Activated CD8-positive, alpha-beta memory T cell treated with anti-CD3 and anti-CD28 coated beads, Interleukin-2, amount 10 ng/mL, durations not matched to agents 7 days and 5 days (primary cell): ENCODE data around the gene SLC16A5. TPM values are rescaled to one million over a fixed set of nuclear protein-coding genes. Genes with fewer than 3 reads are reported as not detected.
"Not testable (repeated sequence)": the region's sequence is repeated elsewhere in the genome, so short reads cannot be mapped to it uniquely, and the experiment has no call there.

ENCODE experiments used
- ATAC-seq: fragments of 150-1000 bp; cut with Tn5 transposase; one replicate; pipeline ENCODE4 v1.10.0; 2021; ENCODE audit warnings: moderate library complexity
- CTCF ChIA-PET: fragments of 350-600 bp; sonication (Branson Sonifier 250); formaldehyde crosslinking; loops from one replicate; lab custom pipeline; 2021; ENCODE audit warnings: antibody characterized with exemption; lab: Charles Lee
- DNase-seq: peaks from one replicate; pipeline ENCODE4 v3.0.0-alpha.2; 2020
- H3K27ac Mint-ChIP-seq: one replicate; pipeline ENCODE4 v1.8.0; 2021; ENCODE audit warnings: mild to moderate bottlenecking, mixed read lengths
- H3K27me3 Mint-ChIP-seq: one replicate; pipeline ENCODE4 v1.8.0; 2021; ENCODE audit warnings: mixed read lengths
- H3K36me3 Mint-ChIP-seq: one replicate; pipeline ENCODE4 v1.8.0; 2021; ENCODE audit warnings: mild to moderate bottlenecking, mixed read lengths
- H3K4me1 Mint-ChIP-seq: one replicate; pipeline ENCODE4 v1.8.0; 2021; ENCODE audit warnings: mixed read lengths
- H3K4me3 Mint-ChIP-seq: one replicate; pipeline ENCODE4 v1.8.0; 2021; ENCODE audit warnings: mild to moderate bottlenecking, moderate library complexity, mixed read lengths
- H3K9me3 Mint-ChIP-seq: one replicate; pipeline ENCODE4 v1.8.0; 2022; ENCODE audit warnings: low read depth, mixed read lengths
- total RNA-seq, 2 experiments: library from RNA; stranded (reverse); gene quantifications; one replicate each; pipeline ENCODE4 v1.2.3, GENCODE V29; 2021

The SLC16A5 gene
- total RNA-seq, 2 experiments from 2014 or later, result 2.3 to 3.2 TPM

DNA sequence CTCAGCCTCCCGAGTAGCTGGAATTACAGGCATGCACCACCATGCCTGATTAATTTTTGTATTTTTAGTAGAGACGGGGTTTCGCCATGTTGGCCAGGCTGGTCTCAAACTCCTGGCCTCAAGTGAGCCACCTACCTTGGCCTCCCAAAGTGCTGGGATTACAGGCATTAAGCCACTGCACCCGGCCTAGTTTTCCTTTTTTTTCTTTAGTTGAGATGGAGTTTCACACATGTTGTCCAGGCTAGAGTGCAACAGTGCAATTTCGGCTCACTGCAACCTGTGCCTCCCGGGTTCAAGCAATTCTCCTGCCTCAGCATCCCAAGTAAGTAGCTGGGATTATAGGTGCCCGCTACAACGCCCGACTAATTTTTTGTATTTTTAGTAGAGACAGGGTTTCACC, 50.0 kb downstream of the SLC16A5 start:
- not testable (repeated sequence) for H3K27ac Mint-ChIP-seq, H3K9me3 Mint-ChIP-seq, H3K27me3 Mint-ChIP-seq, ATAC-seq, H3K4me3 Mint-ChIP-seq, DNase-seq
- Mint-ChIP-seq H3K36me3 (peaks cover 39% of the 10 kb centered on the region), H3K4me1 (peaks cover 30% of the 10 kb centered on the region)
- CTCF ChIA-PET, result interaction anchor here (1.0 to 1.4 kb wide), 2 partner anchors 23 to 53 kb away, joined by 3 to 4 read pairs; no protein-coding TSS in a partner anchor

DNA sequence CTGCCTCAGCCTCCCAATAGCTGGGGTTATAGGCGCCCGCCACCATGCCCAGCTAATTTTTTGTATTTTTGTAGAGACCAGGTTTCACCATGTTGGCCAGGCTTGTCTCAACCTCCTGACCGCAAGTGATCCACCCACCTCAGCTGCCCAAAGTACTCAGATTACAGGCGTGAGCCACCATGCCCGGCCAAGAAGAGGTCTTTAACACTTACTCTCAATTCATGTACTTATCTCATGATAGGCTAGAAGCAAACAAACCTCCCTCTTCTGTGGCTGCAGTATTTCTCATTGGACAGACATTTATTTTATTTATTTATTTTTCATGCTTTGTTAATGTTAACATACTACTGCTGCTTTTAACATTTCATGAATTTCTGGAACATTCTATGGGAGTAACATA, 50.8 kb downstream of the SLC16A5 start:
- CTCF ChIA-PET, result interaction anchor here (0.7 to 4.1 kb wide), 2 partner anchors 8 to 33 kb away, joined by 3 to 11 read pairs; partner anchors contain the start of gene NT5C
- H3K27ac Mint-ChIP-seq, result no peak overlapping the region
- no peaks in the 10 kb centered on the region for H3K27me3 Mint-ChIP-seq
- DNase-seq, result no peak
- H3K4me3 Mint-ChIP-seq, result no peak overlapping the region
- no peaks in the 10 kb centered on the region for H3K9me3 Mint-ChIP-seq
- peaks cover 39% of the 10 kb centered on the region for H3K36me3 Mint-ChIP-seq
- no peak for ATAC-seq
- peaks cover 25% of the 10 kb centered on the region for H3K4me1 Mint-ChIP-seq

DNA sequence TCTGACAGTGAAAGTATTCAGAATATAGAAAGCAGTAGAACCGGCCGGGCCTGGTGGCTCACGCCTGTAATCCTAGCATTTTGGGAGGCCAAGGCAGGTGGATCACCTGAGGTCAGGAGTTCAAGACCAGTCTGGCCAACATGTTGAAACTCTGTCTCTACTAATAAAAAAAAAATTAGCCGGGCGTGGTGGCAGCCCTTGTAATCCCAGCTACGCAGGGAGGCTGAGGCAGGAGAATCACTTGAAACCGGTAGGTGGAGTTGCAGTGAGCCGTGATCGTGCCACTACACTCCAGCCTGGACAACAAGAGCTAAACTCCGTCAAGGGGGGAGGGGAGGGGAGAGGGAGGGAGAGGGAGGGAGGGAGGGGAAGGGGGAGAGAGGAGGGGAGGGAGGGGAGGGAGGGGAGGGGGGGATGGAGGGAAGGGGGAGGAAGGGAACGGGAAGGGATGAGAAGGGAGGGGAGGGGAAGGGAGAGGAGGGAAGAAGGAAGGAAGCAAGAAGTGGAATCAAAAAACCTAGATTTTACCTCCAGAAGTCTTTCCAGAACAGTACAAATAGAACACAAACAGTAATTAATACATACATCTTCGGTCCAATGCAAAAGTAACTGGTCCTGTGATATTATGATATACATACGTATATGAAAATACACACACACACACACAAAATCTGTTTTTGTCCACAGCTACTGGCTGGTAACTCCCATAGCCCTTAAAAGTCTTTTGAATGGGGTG, 54.6 kb downstream of the SLC16A5 start:
- H3K36me3 Mint-ChIP-seq, result peaks cover 60% of the 10 kb centered on the region
- ATAC-seq (no peak), DNase-seq (no peak)
- H3K27me3 Mint-ChIP-seq, result no peaks in the 10 kb centered on the region
- H3K9me3 Mint-ChIP-seq, result no peaks in the 10 kb centered on the region
- CTCF ChIA-PET, result interaction anchor here (0.5 to 4.1 kb wide), 3 partner anchors 12 to 148 kb away, joined by 4 to 11 read pairs (median 4); partner anchors contain the start of gene NT5C
- H3K4me3 Mint-ChIP-seq, result no peak overlapping the region
- H3K27ac Mint-ChIP-seq, result no peak overlapping the region
- peaks cover 27% of the 10 kb centered on the region for H3K4me1 Mint-ChIP-seq

DNA sequence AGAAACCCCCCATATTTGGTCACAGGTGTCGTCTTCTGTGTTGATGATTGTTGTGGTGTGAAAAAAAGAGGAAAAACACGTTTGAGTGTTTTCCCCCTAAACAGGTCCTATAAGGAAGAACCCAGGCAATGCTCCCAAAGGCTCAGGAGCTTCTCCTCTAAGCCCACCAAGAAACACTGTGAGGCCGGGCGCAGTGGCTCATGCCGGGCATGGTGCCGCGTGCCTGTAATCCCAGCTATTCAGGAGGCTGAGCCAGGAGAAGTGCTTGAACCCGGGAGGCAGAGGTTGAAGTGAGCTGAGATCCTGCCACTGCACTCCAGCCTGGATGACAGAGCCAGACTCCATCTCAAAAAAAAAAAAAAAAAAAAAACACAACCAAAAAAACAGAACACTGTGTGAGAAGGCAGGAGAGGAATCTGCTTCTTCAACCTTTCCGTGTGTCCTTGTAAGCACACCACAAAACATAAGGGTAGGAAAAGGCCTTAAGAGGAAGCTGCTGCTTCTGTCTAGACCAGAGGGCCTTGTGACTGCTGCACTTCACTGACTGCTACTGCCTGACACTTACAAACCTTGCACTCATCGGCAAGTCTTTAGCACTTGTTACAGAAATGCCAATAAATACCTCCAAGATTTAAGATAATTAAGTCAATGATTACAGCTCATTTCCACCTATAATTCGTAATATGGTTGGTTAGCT, 57.2 kb downstream of the SLC16A5 start:
- Mint-ChIP-seq H3K9me3 (no peaks in the 10 kb centered on the region), H3K27me3 (no peaks in the 10 kb centered on the region), H3K36me3 (peaks cover 68% of the 10 kb centered on the region), H3K4me1 (peaks cover 40% of the 10 kb centered on the region), H3K4me3 (no peak overlapping the region), H3K27ac (peak overlapping the region; percentile 61)
- ATAC-seq, result no peak
- DNase-seq, result no peak
- CTCF ChIA-PET, result interaction anchor here (0.7 to 2.6 kb wide), 10 partner anchors 9 to 183 kb away, joined by 3 to 15 read pairs (median 3); partner anchors contain the start of genes ARMC7, JPT1 and NT5C

DNA sequence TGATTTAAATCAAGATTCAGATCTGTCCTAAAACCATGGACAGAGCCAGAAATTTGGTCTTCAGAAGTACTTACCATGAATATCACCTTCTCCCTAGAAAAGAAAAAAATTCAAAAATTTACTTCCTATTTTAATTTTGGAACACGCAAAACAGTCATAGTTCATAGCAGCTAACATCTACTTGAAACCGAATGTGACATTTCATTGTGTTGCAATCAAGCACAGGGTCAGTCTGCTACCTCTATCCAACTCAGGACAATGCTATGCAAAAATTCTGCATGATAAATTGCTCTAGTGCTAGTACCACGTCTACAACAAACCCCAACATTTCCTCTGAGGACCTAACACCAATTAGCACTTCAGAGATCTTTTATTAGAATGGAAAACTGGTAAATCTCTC, 58.8 kb downstream of the SLC16A5 start:
- Mint-ChIP-seq H3K27ac (no peak overlapping the region), H3K4me1 (peaks cover 31% of the 10 kb centered on the region), H3K4me3 (no peak overlapping the region), H3K9me3 (no peaks in the 10 kb centered on the region), H3K27me3 (no peaks in the 10 kb centered on the region), H3K36me3 (peaks cover 55% of the 10 kb centered on the region)
- DNase-seq, result no peak
- CTCF ChIA-PET, result interaction anchor here (2.3 kb wide), 1 partner anchor 15 kb away, joined by 15 read pairs; the partner anchor contains the start of gene NT5C
- ATAC-seq, result no peak

DNA sequence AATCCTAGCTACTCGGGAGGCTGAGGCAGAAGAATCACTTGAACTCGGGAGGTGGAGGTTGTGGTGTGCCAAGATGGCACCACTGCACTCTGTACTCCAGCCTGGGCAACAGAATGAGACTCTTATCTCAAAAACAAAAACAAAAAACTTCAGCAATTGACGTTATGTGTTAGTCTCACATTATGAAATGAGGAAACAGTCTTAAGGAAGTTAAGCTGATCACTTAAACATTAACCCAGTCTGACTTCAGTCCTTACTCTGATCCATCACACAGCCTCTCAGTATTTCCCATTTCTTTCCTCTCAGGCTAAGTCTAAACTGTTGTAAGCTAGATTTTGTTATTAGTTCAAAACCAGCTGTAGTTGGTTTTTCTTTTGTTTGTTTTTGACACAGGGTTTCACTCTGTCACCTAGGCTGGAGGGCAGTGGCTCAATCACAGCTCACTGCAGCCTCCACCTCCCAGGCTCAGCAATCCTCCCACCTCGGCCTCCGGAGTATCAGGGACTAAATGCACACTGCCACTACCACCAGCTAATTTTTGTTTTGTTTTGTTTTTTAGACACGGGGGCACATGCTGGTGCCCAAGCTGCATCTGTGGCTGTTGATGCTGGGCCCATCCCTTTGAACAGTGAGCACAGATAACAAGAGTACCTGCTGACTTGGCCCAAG, 60.3 kb downstream of the SLC16A5 start:
- H3K36me3 Mint-ChIP-seq, result peaks cover 60% of the 10 kb centered on the region
- DNase-seq, result no peak
- no peak overlapping the region for H3K4me3 Mint-ChIP-seq
- no peak for ATAC-seq
- peak overlapping the region; percentile 48 for H3K27ac Mint-ChIP-seq
- no peaks in the 10 kb centered on the region for H3K27me3 Mint-ChIP-seq
- peaks cover 39% of the 10 kb centered on the region for H3K4me1 Mint-ChIP-seq
- CTCF ChIA-PET, result interaction anchor here (0.5 to 2.3 kb wide), 6 partner anchors 10 to 136 kb away, joined by 3 to 12 read pairs (median 4); partner anchors contain the start of gene NT5C
- H3K9me3 Mint-ChIP-seq, result no peaks in the 10 kb centered on the region

DNA sequence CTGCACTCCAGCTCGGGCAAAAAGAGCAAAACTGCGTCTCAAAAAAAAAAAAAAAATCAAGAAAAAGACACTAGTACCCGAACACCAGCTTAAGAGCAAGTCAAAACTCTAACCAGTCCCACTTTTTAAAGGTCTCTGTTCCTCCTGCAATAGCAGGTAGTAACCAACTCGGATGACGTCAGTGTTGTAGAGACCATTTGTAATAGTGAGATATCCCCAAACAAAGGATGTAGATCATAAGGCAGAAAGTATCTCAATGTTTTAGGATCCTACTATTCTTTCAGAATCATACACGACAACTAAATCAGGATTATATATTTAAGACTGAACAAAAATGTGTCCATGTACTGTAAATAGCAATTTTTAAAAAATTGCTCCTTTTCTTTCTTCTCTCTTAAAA, 64.2 kb downstream of the SLC16A5 start:
- CTCF ChIA-PET, result interaction anchor here (0.7 to 1.7 kb wide), 3 partner anchors 20 to 38 kb away, joined by 3 to 6 read pairs (median 4); partner anchors contain the start of gene NT5C
- Mint-ChIP-seq H3K4me3 (peak overlapping the region; percentile 98), H3K27me3 (no peaks in the 10 kb centered on the region), H3K27ac (peak overlapping the region; percentile 90), H3K4me1 (peaks cover 51% of the 10 kb centered on the region), H3K36me3 (peaks cover 35% of the 10 kb centered on the region), H3K9me3 (no peaks in the 10 kb centered on the region)
- no peak for ATAC-seq
- DNase-seq, result no peak

DNA sequence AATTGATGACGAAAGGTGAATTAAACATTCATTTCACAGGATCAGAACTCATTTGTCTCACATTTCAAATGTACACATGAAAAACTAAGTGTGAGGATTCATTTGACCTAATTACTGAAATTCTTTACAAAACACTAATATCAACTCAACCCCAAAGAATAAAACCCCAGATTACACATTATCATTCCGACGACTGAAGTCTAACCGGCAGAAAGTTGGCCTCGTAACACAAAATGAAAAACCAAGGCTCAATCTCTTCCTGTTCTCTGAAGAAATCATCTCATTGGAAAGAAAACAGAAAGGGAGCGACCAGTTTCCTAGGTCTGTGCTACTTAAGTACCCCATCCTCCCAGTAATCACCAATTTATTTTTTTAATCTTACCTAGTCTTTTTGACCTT, 64.8 kb downstream of the SLC16A5 start:
- CTCF ChIA-PET, result interaction anchor here (1.0 kb wide), 1 partner anchor 39 kb away, joined by 4 read pairs; no protein-coding TSS in a partner anchor
- Mint-ChIP-seq H3K27me3 (no peaks in the 10 kb centered on the region), H3K27ac (peak overlapping the region; percentile 90), H3K4me1 (peaks cover 46% of the 10 kb centered on the region), H3K4me3 (peak overlapping the region; percentile 98), H3K9me3 (no peaks in the 10 kb centered on the region), H3K36me3 (peaks cover 31% of the 10 kb centered on the region)
- DNase-seq (no peak), ATAC-seq (no peak)

DNA sequence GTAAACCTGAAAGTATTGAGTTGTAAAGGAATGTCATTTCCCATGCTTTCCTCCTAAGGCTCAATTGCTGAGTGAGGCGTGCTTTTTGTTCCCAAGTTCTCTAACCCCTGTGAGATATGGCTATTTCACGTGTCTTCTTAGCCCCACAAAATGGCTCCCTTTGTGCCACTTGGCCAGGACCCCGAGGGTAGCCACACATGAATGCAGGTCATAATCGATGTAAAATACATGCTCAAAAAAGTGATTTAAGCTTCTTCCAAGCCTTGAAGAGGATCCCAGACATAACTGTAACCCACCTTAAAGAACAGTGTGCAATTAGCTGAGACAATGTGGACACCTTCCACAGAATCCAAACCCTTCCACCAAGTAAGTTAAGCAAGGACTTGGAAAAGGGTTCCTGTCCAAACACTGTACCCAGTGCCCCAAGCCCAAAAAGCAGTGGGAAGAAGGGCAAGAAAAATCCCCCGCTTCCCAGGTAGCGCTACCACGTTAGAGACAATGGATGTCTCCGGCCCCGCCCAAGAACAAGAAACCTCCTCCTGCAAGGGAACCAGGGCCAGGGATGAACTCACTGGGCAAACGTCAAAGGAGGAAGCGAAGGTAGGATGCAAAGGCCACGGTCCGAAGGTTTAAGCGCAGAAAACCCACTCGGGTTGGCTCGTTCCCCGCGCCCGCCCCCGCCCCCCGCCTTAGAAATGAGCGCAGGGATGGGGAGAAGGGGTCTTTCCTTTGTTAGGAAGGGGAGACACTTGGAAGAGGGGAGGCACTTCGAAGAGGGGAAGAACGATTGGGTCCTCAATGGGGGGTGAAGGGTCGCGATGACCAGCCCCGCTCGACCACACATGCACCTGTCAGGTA, 65.4 kb downstream of the SLC16A5 start:
- H3K36me3 Mint-ChIP-seq, result peaks cover 29% of the 10 kb centered on the region
- H3K27ac Mint-ChIP-seq, result peak overlapping the region; percentile 90
- ATAC-seq (no peak), DNase-seq (peak; percentile 62)
- CTCF ChIA-PET, result interaction anchor here (1.0 kb wide), 1 partner anchor 39 kb away, joined by 4 read pairs; no protein-coding TSS in a partner anchor
- peak overlapping the region; percentile 98 for H3K4me3 Mint-ChIP-seq
- H3K27me3 Mint-ChIP-seq, result no peaks in the 10 kb centered on the region
- no peaks in the 10 kb centered on the region for H3K9me3 Mint-ChIP-seq
- peaks cover 44% of the 10 kb centered on the region for H3K4me1 Mint-ChIP-seq

DNA sequence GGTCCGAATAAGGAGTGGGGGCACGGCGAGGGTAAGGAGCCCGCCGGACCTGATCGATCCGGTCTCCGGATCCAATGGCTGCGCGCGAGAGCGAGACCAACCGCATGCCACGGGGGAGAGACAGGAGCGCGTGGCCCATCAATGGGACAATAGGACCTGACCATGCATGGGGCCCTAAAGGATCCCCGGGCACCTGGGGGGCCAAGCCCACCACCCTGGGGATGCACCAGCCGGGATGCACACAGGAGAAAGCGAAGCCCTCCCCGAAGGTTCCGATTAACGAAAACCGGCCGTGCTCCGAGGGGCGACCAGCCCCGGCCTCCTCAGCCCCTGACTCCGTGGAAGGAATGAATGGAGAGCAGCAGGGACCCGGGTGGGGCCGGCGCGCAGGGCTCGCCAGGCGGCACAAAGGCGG, 66.0 kb downstream of the SLC16A5 start:
- Mint-ChIP-seq H3K9me3 (no peaks in the 10 kb centered on the region), H3K27ac (peak overlapping the region; percentile 90), H3K4me1 (peaks cover 38% of the 10 kb centered on the region), H3K36me3 (peaks cover 26% of the 10 kb centered on the region), H3K4me3 (peak overlapping the region; percentile 98), H3K27me3 (no peaks in the 10 kb centered on the region)
- CTCF ChIA-PET, result interaction anchor here (0.5 to 2.6 kb wide), 5 partner anchors 9 to 48 kb away, joined by 3 to 14 read pairs (median 8); no protein-coding TSS in a partner anchor
- peak; percentile 16 for ATAC-seq
- peak; percentile 71 for DNase-seq

DNA sequence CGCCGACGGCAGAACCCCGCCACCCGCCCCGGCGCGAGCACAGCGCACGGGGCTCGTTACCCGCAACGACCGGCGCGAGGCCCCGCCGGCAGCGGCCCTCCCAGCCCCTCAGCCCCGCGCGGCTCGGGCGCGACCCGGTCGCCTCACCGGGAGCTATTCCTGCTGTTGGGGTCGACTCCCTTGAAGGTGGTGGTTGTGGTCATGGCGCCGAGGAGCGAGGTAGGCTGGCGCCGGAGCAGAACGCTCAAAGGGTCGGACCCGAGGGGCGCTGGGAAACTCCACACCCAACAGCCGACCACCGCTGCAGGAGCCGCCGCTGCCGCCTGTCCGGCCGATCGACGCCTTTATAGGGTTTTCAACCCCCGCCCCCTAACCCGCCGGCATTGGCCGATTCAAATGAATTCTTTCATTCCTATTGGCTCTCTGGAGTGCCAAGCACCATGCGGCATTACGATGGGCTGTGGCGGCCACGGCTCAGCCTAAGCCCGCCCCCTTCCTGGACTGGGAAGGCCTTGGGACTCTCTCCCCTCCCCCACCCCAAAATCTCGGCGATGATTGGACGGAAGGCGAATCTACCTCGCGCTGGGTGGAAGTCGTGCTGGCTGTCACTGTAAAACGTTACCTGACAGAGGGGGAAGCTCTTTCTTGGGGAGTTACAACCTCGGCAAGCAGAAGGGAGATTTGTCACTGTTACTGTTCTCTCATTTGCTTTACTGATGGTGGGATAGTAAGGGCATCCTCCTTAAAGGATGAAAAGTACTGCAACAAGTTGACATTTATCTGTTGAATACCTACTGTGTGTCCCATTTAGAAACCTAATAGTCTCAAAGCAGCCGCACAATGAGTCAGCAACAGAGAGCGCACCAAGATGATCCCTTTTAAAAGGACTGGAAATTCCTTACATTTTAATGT, 66.7 kb downstream of the SLC16A5 start, which contains the start of gene JPT1:
Gene JPT1, minus strand, starts transcription at position 318 of the 912 bp plus-strand sequence. Its CDS starts 115 bp downstream, at position 203.
- H3K27me3 Mint-ChIP-seq, result no peaks in the 10 kb centered on the region
- ATAC-seq (peak; percentile 96), DNase-seq (peak; percentile 100)
- peak within 1 kb of the TSS; percentile 98 for H3K4me3 Mint-ChIP-seq
- H3K9me3 Mint-ChIP-seq, result no peaks in the 10 kb centered on the region
- peak within 1 kb of the TSS; percentile 90 for H3K27ac Mint-ChIP-seq
- H3K4me1 Mint-ChIP-seq, result peaks cover 36% of the 10 kb centered on the region
- peaks cover 26% of the 10 kb centered on the region for H3K36me3 Mint-ChIP-seq
- CTCF ChIA-PET, result interaction anchor here (0.5 to 2.6 kb wide), 7 partner anchors 9 to 47 kb away, joined by 3 to 14 read pairs (median 6); no protein-coding TSS in a partner anchor
